HUDEP-2 (cell line): Measurements from ENCODE around the gene CCND1.
A peak's percentile ranks its signal among the peaks of the same experiment; 100 is the strongest.

ENCODE experiments used
- DNase-seq, 76 experiments: peaks; one replicate each; lab custom pipeline; 2025; ENCODE audit not compliant: unreplicated experiment in 76 of 76; lab: John Stamatoyannopoulos, UW

CCND1 gene

DNA sequence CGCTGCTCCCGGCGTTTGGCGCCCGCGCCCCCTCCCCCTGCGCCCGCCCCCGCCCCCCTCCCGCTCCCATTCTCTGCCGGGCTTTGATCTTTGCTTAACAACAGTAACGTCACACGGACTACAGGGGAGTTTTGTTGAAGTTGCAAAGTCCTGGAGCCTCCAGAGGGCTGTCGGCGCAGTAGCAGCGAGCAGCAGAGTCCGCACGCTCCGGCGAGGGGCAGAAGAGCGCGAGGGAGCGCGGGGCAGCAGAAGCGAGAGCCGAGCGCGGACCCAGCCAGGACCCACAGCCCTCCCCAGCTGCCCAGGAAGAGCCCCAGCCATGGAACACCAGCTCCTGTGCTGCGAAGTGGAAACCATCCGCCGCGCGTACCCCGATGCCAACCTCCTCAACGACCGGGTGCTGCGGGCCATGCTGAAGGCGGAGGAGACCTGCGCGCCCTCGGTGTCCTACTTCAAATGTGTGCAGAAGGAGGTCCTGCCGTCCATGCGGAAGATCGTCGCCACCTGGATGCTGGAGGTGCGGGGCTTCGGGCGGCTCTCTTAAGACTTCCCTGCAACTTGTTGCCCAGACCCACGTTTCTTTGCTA is at the start of gene CCND1:
Gene CCND1 (plus strand): TSS at position 162 of the 587 bp plus-strand sequence. CDS start 158 bp downstream, at position 320.
- DNase-seq = peak in 72 of 76 experiments; percentile 18 to 85 (median 63)

DNA sequence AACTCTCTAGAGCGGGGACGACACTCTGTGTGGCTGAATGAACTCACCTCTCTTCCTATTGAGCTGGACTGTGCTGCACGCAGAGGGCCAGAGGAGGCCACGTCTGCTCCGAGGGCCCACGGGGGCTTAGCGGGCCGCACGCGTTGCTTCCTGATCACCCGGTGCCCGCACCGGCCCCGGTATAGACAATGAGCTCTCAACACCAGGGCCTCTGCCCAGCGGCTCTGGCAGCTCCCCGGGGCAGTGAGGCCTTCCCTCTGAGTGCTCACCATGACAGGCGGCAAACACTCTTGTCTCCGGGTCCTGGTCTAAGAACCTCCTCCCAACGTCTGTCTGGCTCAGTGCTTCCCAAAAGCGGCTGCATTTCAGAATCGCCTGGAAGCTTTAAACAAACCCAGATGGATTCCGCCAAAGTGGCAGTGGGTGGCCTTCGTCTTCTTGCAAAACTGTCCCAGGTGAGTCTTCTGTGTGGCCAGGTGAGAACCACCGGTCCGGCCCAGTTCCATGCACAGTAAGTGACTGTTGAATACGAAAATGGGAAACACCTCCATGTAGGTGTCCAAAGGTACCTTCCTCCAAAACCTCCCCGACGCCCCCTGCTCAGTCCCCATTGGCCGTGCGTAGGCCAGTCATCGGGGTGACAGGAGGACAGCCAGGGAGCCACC is 47.8 kb upstream of the CCND1 start:
- no peak for DNase-seq

DNA sequence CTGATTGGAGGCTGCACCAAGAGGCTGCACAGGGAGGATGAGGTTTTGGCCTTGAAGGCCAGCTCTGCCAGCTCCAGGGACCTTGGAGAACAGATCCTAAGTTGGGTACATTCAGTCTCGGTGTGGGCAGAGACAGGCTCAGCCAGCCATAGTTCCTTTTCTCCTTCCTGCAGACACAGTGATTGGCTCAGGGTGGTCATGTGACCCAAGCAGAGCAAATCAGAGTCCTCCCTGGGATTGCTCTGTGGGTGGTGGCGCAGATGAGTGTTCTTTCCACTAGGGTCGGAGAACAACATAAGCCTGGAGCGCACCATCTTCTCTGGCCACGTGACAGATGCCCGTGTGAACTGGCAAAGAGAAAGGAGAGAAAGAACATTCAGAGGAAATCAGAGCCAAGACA is 47.1 kb upstream of the CCND1 start:
- no peak for DNase-seq

DNA sequence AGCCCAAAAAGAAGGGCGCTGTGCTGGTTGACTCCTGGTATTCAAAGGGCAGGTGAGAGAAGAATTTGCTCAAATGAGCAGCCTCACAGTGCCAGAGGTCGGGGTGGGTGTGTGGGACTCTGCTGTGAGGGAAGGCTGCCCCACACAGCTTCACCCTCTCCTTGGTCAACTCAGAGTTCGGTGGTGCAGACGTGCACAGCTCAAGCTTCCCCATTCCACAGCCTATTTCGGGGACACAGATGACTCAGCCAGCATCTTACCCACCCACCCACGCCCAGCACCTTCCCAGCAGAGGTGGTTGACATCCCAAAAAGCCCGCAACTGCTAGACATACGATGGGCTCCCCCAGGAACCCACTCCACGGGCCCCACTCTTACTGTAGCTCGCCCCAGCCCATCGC is 46.5 kb upstream of the CCND1 start:
- DNase-seq = no peak

DNA sequence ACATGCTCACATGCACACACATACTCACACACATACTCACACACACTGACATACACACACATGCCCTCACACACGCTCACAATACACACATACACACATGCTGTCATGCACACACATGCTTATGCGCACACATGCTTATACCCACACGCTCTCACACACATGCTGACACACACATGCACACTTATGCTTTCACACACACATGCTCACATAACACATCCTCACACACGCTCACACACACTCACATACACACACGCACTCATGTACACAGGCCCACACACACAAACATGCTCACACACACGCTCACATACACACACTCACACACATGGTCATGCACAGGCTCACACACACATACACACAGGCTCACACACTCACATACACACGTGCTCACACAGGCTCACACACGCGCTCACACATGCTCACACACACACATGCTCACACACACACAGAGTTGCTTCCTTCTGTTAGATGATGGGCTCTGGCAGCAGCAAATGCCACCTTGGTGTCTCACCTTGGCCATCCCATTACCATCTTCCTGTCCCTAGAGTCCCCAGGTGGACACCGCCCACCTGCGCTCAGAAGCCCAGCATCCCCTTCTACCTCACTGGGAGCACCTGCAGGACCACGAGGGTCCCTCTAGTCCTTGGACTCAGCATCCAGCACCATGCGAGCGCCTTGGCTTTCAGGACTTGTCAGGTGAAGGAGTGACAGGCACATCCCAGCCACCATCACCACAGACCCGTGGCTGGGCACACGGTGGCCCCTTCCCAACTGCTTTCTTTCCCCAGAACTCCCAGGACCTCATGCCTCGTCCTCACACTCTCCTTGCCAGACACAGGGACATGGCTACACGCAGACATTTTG is 44.9 kb upstream of the CCND1 start:
- no peak for DNase-seq

DNA sequence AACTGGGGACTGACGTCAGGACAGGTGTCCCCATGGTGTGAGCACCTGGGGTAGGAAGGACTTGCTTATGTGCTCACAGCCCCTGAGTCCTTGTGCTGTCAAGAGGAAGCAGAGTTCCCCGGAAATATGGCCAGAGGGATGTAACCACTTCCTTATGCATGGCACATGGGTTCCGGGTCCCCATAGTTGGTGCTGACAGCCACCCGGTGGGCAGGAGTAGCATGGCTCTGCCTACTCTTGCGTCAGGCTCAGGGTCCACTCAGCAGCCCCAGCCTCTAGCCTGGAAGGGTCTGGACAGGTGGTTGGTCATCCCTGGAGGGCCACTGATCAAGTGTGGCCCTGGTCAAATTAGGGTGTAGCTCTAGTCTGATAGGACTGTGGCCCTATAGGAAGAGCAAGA is 42.8 kb upstream of the CCND1 start:
- peak in 1 of 76 experiments; percentile 2 for DNase-seq

DNA sequence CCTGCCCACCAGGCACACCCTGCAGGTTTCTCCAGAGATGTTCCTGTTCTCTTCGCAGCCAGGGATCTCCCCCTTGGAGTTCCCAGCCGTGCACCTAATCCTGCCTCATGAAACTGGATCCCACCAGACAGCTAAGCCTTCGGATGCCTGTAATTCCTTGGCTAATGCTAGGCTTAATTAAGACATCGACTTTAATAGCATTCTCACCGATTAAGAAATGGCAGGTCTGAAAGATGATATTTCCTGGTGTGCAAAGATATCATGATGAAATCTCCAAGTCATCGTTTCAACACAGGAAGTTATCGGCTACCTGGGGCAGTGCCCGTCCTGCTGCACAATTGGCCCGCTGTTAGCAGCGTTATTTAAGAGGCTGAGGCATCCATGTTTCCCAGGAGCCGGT is 41.5 kb upstream of the CCND1 start:
- no peak for DNase-seq

DNA sequence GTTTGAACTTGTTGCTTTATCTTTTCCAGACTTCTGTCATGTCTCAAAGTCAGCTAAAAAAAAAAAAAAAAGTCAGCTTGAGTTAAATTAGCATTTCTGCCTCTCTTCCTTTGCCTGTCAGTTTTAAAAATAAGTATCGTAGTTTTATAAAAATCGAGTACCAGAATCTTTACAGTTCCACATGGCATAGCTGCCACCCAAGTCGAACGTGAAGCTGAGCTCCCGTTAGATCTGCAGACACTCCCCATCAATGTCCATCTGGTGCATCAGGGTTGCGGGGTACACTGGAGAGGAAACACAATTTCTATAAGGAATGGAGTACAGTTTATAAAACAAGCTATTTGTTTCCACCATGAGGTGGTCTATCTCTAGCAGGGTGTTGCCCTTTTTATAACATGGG is 41.0 kb upstream of the CCND1 start:
- DNase-seq = no peak

DNA sequence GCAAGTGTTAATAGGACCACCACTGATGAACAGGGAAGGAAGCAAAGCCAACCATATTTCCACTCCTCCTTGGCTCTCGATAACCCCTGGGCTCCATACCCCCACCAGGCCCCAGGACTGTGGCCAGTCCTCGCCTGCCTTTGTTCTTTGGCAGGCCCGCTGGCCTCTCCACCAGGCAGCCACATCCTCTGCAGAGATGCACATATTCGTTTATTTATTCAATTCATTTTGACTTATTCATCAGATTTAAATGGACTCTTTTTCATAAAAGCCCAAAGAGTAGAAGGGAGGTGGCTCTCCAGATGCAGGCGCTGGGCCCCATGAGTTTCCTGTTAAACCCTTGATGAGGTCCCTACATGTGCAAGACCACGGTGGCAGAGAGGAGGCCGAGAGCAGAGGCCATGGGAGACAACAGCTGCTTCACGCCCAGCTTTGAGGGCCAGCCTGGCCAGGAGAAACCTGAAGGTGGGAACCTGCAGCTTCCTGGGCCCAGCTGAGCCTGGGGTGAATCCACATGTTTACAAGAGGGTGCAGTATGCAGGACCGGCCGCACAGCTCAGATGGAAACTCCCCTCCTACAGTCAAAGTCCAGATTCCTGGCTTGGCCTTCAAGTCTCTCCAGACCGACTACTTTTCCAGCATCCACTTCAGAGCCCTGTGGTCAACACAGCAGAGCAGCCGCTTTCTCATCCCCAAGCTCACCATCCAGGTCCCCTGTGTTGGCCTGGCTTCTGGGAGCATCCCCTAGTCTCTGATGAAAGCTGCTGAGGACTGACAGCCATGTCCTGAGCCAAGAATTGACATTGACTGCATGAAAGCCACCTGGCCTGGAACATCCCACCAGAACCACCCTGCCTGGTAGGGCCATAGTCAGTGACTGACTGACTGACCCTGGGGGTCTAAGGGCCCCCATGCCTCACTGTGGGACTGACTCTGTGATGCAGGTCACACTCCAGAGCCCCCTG is 39.7 kb upstream of the CCND1 start:
- DNase-seq = no peak

DNA sequence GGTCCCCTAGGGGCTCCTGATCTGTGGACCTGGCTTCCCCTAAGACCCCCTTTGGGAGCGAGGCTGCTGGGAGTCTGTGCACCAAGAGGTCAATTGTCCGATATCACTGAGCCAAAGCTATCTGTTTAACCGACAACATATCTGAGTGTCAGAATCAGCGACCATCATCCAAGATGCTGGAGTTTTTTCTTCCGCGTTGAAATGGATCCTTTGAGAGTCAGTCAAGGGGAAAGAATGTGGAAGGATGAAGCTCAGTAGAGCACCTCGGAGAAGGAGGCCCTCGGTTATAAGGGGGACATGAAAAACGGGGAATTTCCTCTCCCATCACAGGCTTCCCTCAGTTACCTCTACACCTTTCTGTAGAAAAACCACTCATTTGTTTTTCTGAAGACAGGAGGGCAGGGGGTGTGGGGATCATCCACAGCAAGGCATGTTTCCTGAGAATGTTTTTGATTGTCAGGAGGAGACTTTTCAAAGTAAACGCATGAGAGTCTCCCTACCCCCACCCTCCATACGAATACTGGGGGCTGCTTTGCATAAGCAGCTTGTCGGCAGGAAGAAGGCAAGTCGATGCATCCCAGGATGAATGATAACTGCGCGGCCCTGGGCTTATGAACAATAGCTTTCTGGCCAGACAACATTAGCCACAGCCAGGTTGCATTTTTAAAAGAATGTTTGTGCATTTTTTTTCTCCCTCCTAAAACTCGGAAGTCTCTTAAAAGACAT is 37.7 kb upstream of the CCND1 start:
- no peak for DNase-seq

DNA sequence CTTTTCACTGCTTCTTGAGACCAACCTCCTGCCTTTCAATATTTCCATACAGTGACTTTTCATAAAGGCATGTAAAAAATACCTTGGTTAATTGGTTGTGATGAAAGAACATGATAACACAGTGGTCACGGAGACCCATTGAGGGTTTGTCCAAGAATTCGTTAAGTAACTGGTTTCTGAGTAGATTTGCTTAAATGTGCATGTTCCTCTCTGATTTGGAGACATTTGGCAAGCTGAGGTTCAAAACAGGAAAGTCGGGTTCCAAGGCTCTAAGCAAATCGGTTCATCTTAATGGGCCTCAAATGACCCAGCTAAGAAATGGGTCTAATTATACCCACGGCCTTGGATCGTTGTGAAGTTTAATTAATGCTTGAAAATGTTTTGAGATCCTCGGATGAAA is 36.9 kb upstream of the CCND1 start:
- no peak for DNase-seq

DNA sequence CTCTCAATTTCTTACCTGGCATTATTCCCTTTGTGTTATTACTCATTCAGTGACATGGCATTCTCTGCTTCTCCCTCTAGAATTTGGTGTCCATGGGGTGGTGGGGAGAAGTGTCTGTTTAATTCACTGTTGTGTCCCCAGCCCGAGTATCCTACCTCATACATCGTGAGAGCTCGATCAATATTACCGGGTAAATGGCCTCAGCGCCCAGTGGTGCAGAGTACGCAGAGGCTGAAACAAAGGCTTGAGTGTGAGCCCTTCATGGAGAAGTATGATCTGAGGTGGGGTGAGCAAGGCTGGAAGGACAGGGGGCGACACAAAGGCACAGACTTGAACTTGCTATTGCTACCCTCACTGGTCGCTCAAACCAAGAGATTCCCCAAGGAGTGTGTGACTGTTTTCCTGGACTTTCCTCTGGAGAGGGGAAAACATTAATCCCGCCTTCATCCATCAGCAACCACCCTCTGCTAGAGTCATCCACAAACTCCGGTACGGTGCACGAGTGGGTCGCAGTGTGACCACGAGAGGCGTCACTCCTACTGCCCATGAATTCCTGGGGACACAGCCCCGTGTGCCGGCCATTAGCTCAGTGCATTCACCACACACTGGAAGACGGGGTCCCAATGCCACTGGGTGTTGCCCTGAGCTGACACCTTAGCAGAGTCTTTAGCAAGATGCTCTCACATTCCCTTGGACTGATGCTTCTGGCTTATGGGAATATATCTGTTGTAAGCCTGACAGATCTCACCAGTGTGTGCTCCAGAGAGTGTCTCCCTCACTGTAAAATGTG is 35.0 kb upstream of the CCND1 start:
- DNase-seq = no peak

DNA sequence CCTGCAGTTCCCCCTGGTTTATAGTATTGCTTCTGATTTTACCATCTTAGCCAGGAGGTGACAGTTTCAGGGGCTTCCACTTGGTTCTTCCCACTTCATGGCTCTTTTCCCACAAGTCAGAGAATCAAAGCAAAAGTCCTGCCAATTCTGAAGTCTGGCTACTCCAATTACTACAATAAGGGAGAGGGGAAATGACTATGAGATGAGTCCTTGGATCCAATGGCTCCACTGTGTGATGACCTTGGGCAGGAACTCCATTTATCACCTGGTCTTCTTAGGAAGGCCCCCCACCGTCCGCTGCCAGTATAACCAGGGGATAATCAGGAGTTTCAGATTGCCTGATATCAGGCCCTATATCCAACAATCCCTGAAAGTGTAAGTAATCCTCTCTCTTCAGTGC is 31.6 kb upstream of the CCND1 start:
- DNase-seq = no peak

DNA sequence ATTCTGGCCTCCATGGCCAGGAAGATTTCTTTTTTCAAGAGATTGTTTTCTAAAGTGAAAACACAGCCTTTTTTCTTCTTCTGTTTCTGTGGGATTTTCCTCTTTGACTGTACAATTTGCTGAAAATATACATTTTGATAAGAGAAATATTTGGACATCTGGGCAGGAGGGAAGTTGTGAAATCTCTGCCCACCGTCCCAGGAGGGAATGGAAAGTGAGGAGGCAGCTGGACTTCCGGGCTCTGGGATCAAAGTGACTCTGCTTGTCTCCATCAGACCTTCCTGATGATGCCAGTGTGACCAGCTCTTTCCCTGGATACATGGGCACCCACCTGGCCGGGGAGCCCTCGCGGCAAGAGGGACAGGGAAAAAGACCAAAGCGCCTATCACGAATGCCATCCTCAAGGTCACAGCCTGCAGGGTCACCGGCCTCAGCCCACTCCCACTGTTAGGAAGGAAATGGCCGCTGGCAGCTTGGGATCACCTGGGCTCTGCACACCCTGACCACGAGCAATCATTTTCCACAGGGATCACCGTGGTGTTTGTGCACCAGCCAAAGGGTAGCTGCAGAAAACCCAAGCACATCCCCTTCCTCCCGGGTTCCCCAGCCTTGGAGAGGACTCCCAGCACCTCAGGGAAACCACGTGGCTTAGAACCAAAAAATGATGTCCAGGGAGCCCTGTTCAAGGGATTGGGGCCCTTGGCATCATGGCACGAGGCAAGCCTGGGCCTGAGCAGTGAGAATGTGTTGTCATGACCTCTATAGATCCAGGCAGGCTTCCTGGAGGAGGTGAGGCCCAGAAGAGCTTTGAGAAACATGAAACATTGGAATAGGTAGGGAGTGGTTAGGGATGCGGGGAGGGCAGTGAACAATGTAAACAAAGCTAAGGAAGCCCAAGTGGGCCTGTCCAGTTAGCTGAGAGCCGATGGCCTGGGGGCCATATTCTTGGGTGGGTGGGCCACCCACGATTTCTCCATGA is 29.1 kb upstream of the CCND1 start:
- DNase-seq = no peak

DNA sequence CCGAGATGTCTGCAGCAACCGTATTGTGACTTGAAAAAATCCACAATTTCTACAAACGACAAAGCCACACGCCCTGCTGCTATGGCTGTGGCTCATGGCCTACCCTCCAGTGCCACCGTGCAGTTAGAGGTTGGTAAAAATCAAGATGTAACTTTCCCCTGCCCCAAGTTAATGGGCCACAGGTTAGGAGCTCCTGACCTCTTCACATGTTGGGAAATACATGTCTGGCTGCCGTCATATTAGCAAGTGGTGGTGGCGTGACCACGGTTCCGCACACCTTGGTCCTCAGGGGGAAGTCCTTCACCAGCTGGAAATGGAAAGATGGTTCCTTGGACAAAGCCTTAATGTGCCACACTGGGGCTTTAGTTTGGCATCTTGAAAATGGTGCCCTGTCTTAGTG is 27.4 kb upstream of the CCND1 start:
- no peak for DNase-seq

DNA sequence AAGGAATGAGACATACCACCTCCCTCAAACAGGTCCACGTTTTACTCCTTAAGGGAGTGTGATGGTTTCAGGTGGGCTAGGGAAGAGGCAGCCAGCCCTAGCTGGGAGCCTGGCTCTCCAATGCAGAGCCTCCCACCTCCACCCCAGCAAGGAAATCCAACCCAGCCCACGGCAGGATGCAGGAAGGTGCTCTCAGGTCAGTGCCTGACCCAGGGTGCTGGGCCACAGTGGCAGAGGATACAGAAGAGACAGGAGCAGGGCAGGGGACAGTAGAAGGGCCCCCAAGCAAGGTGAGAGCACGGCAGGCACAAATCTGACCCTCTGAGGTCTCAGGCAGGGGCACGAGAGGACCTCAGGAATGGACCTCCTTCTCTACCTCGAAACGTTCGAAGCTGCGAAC is 26.9 kb upstream of the CCND1 start:
- DNase-seq = no peak

DNA sequence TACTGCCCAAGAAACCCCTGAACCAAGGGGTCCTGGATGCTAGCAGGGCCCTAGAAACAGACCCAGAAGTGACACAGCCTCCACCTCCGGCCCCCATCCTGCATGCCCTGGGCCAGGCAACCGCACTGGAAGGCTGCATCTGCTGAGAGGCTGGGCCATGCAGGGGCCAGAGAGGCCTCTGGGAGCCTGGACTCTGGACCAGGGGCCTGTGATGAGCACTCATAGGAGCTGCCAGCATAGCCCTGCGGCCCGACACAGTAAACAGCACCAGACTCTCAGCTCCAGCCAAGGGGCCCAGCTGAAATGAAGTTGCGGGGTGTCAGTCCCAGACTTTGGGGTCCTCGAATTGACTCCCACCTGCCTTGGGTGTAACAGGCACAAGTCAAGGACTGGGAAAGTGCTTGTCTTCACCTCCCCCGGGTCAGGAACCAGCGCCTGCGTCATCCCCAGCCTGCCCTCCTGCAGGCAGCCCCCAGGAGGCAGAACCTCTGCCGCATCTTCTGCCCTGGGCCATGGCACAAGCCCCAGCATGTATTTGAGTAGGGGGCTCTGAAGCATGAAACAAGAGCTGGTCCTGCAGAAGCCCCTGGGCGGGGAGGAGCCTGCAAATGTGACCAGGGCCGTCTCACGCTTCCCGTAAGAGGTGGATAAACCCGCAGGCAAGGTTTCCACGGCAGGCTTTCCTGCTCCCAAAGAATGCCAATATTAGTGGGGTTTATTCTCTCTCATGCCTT is 25.2 kb upstream of the CCND1 start:
- DNase-seq = no peak
